GM18508 (cell line): ENCODE data around the gene BTBD19.
A peak's percentile ranks its signal among the peaks of the same experiment; 100 is the strongest.
"Not testable (repeated sequence)": the region's sequence is repeated elsewhere in the genome, so short reads cannot be mapped to it uniquely, and the experiment has no call there.

Experiments used
- ATAC-seq: cut with Tn5 transposase; IDR thresholded peaks from one replicate; pipeline ENCODE4 v1.9.1; 2021; ENCODE audit warnings: moderate number of reproducible peaks; ENCODE audit not compliant: insufficient read depth, unreplicated experiment

The BTBD19 gene

DNA sequence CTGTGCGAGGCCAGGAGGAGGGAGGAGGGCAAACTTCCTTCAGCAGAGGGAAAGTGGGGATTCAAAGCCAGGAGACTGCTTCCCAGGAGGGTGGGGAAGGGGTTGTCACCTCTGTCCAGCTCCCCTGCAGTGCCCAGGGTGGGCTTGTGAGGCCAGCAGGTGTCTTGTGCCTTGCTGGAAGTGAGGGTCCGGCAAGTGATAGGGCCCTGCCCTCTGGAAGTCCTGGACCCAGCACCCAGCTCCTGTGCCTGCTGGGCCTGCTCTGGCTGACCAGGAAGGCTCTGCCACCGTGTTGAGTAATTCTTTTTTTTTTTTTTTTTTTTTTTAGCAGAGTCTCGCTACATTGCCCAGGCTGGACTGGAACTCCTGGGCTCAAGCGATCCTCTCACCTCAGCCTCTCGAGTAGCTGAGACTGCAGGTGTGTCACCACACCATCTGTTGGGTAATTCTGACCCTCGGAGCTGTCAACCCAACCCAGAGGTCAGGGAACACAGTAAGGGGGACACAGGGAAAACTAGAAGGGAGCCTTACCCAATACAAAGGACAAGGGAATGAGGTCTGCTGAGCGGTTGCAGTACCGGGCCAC lies 21.4 kb upstream of the BTBD19 start:
- no peak for ATAC-seq

DNA sequence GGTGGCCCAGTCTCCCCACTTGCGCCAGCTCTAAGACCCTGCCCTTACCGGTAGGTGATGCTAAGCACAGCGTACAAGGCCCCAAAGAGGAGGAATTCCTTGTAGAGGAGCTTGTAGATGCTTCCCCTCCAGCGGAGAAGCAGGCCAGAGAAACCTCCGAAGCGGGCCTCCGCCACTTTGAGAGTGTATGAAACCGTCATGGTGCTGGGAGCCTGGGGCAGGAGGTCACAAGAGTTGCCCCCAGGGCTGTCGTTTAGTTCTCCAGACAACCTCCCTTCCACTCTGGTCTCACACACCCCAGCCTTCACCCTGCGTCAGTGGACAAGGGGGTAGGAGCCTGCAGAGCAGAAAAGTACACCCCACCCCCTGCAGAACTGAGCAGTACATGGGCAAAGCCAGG lies 20.8 kb upstream of the BTBD19 start:
- no peak for ATAC-seq

DNA sequence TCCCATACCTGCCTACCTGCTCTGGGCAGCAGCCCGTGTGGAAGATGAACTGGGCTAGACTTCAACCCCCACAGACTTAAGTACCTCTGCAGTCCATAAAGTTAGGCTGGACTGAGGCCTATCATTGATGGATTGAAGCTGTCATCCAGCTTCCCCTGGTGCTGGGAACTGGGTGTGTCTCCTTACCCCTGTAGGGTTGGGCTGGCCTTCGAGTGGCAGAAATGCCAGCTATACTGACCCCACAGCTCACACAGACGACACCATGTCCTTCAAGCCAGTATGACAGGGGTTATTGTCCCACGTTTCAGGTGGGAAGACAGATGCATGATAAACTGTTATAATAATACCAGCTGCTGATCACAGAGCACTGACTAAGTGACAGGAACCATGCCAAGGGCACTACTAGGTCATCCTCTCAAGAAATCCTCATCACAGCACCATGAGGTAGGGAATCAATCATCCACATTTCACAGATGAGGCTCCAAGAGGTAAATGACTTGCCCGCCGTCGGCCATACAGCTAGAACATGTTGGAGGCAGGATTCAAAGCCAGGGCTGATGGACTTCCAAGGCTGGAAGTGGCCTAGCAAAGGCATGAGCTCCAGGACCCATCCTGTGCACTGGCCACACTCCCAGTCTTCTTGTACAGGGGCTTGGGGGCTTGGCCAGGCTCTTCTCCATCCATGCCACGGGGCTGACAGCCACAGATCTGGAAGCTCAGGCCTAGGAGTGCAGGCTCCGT lies 20.0 kb upstream of the BTBD19 start, which contains the start of gene BEST4:
Gene BEST4, minus strand, starts transcription at position 51 of the 741 bp plus-strand sequence. CDS start 465 bp downstream, outside the sequence.
- ATAC-seq = no peak

DNA sequence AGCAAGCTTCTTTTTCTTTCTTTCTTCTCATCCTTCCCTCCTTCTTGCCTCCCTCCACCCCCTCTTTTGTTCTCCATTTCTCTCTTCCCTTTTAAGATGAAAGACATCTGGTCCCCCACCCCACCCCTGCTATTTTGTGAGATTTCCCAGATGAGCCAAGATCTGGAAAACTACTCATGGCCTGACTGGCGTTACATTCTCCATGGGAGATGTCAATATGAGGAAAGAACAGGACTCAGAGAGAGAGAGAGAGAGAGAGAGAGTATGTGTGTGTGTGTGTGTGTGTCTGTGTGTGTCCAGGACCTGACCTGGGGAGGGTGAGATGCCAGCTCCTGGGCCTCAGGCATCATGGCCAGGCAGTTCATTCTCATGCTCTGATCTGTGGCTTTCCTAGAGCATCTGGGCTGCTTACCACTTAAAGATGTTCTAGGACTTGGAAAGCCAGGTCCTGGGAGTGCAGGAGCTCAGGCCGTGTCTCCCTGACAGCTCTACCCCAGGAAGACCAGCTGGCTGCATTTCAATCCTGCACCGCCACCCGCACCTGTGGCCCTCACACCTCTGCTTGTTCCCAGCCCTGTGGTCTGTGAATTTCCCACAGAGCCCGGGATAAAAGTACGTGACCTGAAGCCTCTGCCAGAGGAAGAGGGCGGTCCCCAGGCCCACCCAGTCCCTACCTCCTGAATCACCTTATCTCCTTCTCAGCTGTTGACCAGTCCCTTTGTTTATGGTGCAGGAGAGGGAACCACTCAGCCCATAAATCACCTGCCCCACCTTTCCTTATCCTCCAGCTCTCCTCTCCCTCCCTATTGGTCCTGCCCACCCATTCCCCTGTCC lies 17.1 kb upstream of the BTBD19 start:
- ATAC-seq = no peak

DNA sequence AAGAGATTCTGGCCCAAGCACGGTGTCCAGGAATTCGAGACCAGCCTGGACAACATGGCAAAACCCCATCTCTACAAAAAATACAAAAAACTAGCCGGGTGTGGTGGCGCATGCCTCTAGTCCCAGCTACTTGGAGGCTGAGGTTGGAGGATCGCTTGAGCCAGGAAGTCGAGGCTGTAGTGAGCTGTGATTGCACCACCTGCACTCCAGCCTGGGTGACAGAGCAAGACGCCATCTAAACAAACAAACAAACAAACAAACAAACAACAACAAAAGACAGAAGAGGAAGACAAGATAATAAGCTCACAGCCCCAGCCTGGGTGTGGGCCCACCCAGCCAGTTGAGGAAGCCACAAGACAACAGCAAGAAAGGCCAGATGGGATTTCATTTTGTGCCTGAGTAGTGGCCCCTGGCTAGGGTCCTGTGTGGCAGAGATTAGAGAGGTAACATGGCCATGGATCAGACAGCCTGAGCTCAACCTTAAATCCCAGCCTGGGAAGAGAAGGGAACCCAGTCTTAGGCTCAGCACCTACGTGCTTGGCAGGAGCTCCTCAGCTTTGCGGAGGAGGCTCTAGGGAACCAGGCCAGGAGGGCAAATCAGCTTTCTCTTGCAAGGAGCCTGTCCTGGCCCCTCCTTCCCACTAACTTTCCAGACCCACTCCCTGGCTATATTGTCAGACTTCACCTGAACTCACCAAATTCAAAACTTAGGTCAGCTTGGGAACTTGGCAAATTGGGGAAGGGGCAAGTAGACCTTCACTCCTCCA lies 15.4 kb upstream of the BTBD19 start:
- ATAC-seq = no peak

DNA sequence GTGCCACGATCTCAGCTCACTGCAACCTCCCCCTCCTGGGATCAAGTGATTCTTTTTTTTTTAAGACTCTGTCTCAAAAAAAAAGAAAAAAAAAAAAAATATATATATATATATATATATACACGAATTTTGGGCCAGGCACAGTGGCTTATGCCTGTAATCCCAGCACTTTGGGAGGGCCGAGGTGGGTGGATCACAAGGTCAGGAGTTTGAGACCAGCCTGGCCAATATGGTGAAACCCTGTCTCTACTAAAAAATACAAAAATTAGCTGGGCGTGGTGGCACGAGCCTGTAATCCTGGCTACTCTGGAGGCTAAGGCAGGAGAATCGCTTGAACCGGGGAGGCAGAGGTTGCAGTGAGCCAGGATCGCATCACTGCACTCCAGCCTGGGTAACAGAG lies 10.4 kb upstream of the BTBD19 start:
- ATAC-seq = not testable (repeated sequence)

DNA sequence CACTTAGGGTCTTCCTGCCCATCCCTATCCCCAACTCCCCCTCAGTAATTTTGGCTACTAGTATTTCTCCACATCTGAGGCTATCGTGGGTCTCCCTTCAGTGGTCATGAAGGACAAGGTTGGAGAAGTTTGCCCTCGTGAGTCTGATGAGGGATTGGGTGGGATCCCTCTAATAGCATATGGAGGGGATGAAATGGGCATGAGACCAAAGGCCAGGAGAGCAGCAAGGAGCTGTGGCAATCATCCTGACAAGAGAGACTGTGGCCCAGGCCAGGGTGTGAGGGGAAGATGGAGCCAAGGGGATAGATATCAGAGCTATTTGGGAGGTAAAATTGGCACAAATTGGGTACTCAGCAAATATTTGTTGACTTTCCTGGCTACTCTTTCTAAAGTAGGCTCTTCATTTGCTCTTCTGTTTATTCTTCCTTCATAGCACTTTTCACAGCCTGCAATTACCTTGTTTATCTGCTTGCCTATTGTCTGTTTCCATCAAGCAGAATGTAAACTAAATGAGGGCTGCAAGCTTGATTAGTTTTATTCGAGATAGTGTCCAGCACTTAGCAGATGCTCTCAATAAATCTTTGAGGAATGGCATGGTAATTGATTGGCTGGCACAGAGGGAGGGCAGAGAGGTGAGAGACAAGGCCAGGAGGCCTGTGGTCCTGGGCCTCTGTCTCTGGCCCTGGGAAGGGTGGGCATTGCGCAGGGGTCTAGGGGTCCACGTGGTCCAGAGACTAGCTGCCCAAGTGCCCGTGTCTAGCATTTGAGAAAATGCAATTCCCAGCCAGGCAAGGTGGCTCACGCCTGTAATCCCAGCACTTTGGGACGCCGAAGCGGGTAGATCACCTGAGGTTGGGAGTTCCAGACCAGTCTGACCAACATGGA lies 9.6 kb upstream of the BTBD19 start:
- ATAC-seq = no peak

DNA sequence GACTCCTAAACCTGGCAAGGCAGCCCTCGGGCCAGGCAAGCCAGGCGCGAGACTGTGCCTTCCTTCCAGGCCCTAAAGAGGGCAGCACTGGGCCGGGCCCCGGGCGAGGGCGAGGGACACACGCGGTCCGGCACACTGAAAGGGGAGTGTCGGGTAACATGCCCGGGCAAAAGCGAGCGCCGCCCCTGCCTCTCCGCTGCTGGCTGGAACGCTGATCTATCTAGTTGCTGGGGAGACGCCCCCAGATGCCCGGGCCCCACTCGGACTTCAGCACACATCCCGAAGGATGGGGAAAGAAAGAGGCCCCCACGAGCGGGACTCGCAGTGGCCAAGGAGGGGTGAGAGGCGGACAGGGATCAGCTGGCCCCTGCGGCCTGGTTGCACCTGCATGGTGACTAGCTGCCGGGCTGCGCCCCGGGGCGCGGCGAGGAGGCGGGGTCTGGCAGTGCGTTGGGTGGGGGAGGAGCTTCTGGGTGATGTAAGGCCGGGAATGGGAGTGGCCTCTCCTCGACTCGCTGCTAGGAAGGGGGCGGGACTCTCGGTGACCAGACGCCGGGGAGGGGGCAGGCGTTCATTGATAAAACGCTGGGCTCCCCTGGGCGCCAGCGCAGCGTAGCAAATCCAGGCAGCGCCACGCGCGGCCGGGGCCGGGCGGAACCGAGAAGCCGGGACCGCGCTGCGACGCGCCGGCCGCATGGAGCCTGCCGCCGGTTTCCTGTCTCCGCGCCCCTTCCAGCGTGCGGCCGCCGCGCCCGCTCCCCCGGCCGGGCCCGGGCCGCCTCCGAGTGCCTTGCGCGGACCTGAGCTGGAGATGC lies 8.3 kb upstream of the BTBD19 start, which contains the start of gene PLK3:
Gene PLK3, plus strand, starts transcription at position 608 of the 815 bp plus-strand sequence. Its CDS starts 87 bp downstream, at position 695.
- ATAC-seq = peak; percentile 49

DNA sequence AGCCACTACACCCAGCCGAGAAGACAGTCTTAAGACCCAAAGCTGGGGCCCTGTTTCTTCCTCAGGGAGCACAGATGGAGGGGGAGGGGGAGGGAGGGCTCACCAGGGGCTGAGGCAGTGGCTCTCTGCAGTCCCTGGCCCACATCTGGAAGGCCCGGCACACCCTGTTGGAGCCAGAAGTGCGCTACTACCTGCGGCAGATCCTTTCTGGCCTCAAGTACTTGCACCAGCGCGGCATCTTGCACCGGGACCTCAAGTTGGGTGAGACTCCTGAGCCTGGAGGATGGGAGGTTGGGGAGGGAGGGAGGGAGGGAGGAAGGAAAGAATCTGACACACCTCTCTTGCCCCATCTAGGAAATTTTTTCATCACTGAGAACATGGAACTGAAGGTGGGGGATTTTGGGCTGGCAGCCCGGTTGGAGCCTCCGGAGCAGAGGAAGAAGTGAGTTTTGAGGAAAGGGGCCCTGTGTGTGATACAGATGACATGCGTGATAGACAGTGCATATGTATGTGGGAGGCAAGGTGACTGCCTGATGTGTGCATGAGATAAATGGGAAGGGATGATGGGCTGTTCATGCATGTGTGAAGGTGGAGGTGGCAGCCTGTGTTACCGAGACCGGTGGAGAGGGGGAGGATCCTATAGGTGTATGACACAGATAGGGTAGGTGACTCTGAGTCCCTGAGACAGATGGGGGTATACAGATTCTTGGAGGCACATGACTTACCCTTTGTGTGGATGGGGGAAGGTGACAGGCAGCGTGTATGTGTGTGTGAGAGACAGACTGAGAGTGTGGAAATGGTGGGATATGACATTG lies 6.6 kb upstream of the BTBD19 start:
- ATAC-seq = no peak

DNA sequence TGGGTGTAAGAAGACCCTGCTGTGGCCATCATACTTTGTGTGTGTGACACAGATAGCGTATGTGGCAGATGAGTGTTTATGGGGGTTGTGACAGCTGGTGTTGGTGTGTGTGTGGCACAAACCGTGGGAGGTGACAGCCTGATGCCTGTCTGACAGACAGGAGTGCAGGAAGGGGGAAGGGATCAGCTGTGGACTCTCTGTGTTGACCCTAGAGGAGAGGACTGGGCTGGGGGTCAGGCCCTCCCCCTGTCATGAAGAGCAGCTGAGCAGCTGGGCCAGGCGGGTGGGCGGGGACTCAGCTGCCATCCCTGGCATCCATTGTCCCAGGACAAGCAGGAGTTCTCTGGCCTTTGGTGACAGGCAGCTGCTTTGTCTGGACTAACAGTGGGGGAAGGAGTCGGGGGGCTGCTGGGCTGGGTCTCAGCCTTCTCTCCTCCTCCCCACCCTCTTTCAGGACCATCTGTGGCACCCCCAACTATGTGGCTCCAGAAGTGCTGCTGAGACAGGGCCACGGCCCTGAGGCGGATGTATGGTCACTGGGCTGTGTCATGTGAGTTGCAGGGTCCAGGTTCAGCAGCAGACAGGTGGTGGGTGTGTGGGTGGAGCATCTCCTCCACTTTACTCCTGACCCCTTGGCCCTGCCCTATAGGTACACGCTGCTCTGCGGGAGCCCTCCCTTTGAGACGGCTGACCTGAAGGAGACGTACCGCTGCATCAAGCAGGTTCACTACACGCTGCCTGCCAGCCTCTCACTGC lies 5.8 kb upstream of the BTBD19 start:
- ATAC-seq = no peak

DNA sequence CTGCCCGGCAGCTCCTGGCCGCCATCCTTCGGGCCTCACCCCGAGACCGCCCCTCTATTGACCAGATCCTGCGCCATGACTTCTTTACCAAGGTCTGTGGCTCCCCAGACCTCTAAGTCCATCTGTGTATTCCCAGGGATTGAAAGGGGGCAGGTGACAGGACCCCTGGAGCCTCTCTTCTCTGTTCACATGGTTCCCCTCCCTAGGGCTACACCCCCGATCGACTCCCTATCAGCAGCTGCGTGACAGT lies 5.3 kb upstream of the BTBD19 start:
- no peak for ATAC-seq

DNA sequence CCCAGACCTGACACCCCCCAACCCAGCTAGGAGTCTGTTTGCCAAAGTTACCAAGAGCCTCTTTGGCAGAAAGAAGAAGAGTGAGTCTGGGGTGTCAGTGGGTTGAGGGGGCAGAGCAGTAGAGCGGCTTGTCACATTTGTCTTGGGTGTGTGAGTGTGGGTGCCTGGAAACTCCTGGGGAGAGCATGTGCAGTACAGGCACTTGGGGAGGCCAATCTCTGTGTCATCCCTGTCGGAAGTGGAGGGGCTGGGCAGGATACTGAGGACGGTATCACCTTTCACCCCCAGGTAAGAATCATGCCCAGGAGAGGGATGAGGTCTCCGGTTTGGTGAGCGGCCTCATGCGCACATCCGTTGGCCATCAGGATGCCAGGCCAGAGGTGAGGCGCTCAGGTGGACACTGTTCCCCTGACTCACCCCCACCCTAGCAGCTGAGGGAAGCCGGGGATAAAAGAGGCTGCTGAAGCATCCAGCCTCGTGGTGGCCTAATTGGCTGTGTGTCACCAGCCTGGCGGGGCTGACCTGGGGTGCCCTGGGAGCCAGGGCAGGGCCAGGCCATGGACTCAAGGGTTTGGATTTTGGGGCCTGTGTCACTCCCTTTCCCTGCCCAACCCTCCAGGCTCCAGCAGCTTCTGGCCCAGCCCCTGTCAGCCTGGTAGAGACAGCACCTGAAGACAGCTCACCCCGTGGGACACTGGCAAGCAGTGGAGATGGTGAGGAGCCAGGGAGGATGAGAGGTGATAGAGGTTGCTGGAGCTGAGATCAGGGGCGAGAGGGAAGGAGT lies 4.8 kb upstream of the BTBD19 start:
- no peak for ATAC-seq

DNA sequence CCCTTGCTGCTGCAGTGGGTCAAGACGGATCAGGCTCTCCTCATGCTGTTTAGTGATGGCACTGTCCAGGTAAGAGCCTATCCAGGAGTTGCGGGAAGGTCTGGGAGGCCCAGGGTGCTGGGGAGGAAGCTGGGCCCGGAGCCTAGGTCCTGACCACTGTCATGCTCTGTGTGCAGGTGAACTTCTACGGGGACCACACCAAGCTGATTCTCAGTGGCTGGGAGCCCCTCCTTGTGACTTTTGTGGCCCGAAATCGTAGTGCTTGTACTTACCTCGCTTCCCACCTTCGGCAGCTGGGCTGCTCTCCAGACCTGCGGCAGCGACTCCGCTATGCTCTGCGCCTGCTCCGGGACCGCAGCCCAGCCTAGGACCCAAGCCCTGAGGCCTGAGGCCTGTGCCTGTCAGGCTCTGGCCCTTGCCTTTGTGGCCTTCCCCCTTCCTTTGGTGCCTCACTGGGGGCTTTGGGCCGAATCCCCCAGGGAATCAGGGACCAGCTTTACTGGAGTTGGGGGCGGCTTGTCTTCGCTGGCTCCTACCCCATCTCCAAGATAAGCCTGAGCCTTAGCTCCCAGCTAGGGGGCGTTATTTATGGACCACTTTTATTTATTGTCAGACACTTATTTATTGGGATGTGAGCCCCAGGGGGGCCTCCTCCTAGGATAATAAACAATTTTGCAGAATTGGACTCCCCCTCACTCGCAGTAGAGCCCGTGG lies 2.9 kb upstream of the BTBD19 start:
- no peak for ATAC-seq

DNA sequence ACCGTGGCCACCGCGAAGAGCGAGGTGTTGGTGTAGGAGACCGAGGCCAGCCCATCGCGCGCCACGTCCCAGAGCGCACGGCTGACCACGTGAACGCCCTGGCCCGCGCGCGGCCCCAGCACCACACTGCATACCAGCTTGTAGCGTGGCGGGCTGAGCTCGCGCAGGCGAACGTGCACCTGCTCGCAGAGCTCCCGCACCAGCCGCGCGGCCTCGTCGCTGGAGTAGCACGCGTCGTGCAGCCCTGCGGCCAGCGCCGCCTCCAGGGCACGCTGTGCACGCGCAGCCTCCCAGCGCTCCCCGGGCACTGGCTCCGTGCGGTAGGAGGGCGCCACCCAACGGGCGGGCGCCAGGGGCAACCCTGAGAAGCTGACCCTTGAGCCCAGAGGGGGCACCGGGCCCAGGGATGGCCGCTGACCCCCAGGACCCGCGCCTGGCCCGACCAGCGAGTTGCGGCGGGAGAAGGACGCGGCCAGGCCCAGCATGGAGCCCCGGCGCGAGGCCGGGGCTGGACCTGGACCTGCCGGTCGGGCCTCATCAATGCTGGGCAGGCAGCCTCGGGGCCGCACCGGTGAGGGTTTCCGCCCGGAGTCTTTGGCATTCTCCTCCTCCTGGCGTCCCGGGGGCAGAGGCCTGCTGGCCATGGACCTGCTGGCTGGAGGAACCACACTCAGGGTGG lies 2.2 kb upstream of the BTBD19 start:
- ATAC-seq = no peak

DNA sequence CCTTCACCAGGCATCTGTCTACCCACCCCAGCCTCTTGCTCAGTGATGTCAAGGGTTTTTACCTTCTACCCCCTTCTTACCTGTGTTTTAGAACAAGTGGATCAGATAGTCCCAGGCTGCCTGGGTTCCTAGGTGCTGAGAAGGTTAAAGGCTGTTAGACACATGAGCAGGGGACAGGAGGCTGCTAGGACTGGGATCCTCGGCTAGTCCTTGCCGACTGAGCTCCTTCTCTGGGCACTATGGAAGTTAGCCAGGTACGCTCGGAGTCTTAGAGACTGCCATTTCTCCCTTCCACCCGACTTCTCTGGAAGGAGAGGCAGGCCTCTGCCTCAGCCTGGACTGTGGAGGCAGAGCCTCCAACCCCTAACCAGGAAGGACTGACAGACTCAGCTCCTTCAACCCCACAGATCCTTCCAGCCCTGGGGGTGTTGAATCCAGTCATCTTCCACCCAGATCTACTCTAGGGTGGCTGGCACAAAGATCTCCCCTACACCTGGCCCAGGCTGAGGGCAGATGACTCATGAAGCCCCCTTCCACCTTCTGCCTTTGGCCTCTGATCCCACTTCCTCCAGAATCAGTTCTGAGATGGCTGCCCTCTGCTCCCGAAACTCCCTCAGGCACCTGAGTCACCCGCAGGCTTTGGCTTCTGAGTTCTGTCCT lies 1.5 kb upstream of the BTBD19 start, which contains the start of gene DYNLT4:
Gene DYNLT4, minus strand, starts transcription at position 648 of the 660 bp plus-strand sequence. CDS start 683 bp downstream, outside the sequence.
- no peak for ATAC-seq
